NB4 (cell line): ENCODE measurements around the gene PHLDA2.

ENCODE experiments used
- DNase-seq: peaks from one replicate; pipeline ENCODE4 v3.0.0; 2010; ENCODE audit warnings: low read depth
- H3K4me3 ChIP-seq: one replicate; pipeline ENCODE4 v1.5.1; 2011; ENCODE audit warnings: mild to moderate bottlenecking, low read depth, low read length, moderate library complexity
- CTCF ChIP-seq: IDR thresholded peaks from one replicate; pipeline ENCODE4 v1.5.1; 2012; ENCODE audit warnings: low read depth, low read length
- MAX ChIP-seq: IDR thresholded peaks from 2 replicates; pipeline ENCODE4 v1.6.1; 2011; ENCODE audit warnings: low read depth, low read length
- MYC ChIP-seq: IDR thresholded peaks from 2 replicates; pipeline ENCODE4 v1.6.1; 2011; ENCODE audit warnings: low read depth, low read length
- POLR2A ChIP-seq: IDR thresholded peaks from 2 replicates; pipeline ENCODE4 v1.6.1; 2011; ENCODE audit warnings: mild to moderate bottlenecking; ENCODE audit not compliant: insufficient read length; ENCODE audit errors: extremely low read depth

PHLDA2 gene

GRCh38 chr11:2934611-2935239 is 5.5 kb upstream of the PHLDA2 start:
- DNase-seq, result no peak
- TF ChIP-seq POLR2A (no peak), MAX (no peak), MYC (no peak), CTCF (no peak)
- no peak overlapping the region for H3K4me3 ChIP-seq

- DNase-seq, result no peak
- TF ChIP-seq MAX (no peak), CTCF (no peak), MYC (no peak), POLR2A (no peak)
- no peak overlapping the region for H3K4me3 ChIP-seq
Observed at GRCh38 chr11:2934021-2934550, 4.9 kb upstream of the PHLDA2 start.

- peak; percentile 94 for DNase-seq
- peak; percentile 17; the same call in 1 of the 2 replicates for TF ChIP-seq MAX
- no peak for TF ChIP-seq POLR2A
- no peak for TF ChIP-seq CTCF
- 0 out of 2 replicates have a peak, but pooled peaks have one; percentile 0 for TF ChIP-seq MYC
- no peak overlapping the region for H3K4me3 ChIP-seq
Observed at GRCh38 chr11:2933375-2934020, 4.3 kb upstream of the PHLDA2 start.

GRCh38 chr11:2932850-2933251 is 3.6 kb upstream of the PHLDA2 start:
- no peak overlapping the region for H3K4me3 ChIP-seq
- peak; percentile 80 for DNase-seq
- no peak for TF ChIP-seq POLR2A
- TF ChIP-seq MAX, result no peak
- no peak for TF ChIP-seq MYC
- no peak for TF ChIP-seq CTCF

GRCh38 chr11:2931771-2932738 is 2.8 kb upstream of the PHLDA2 start:
- no peak for DNase-seq
- H3K4me3 ChIP-seq, result no peak overlapping the region
- TF ChIP-seq MYC (no peak), MAX (no peak), CTCF (no peak), POLR2A (no peak)
